GM23338 (cell line): Measurements from ENCODE around the gene MYRF. TPM values are rescaled to one million over a fixed set of nuclear protein-coding genes. Genes with fewer than 3 reads are reported as not detected.

Experiments used
- ATAC-seq: fragments of 200-7000 bp; cut with Tn5 transposase; 3 replicates; pipeline ENCODE4 v1.9.1; 2020
- DNase-seq: peaks from one replicate; pipeline ENCODE4 v3.0.0-alpha.2; 2015; ENCODE audit warnings: low spot score
- H2AFZ ChIP-seq: fragments of 200-600 bp; sonication (generic); 2 replicates; pipeline ENCODE4 v1.8.0; 2016; ENCODE audit warnings: antibody characterized with exemption, mild to moderate bottlenecking, moderate library complexity
- H3F3A ChIP-seq: fragments of 200-600 bp; sonication (generic); replicated peaks from 2 replicates; pipeline ENCODE4 v1.8.0; 2017; ENCODE audit warnings: antibody characterized with exemption, mixed run types, low read depth
- H3K27ac ChIP-seq: fragments of 200-600 bp; sonication (generic); 2 replicates; pipeline ENCODE4 v1.6.1; 2016; ENCODE audit warnings: low read depth
- H3K27me3 ChIP-seq: fragments of 200-600 bp; sonication (generic); 2 replicates; pipeline ENCODE4 v1.8.0; 2016; ENCODE audit warnings: mild to moderate bottlenecking, mixed run types, moderate library complexity; ENCODE audit not compliant: insufficient read depth
- H3K36me3 ChIP-seq: fragments of 200-600 bp; sonication (generic); 2 replicates; pipeline ENCODE4 v1.8.0; 2016; ENCODE audit warnings: mild to moderate bottlenecking; ENCODE audit not compliant: insufficient read depth
- H3K4me1 ChIP-seq: fragments of 200-600 bp; sonication (generic); 2 replicates; pipeline ENCODE4 v1.8.0; 2016; ENCODE audit warnings: mild to moderate bottlenecking, moderate library complexity; ENCODE audit not compliant: insufficient read depth
- H3K4me2 ChIP-seq: fragments of 200-600 bp; sonication (generic); 2 replicates; pipeline ENCODE4 v1.7.1; 2017; ENCODE audit warnings: mixed run types
- H3K4me3 ChIP-seq: fragments of 200-600 bp; sonication (generic); 2 replicates; pipeline ENCODE4 v1.6.1; 2016; ENCODE audit warnings: mixed run types
- H3K79me2 ChIP-seq: fragments of 200-600 bp; sonication (generic); replicated peaks from 2 replicates; pipeline ENCODE4 v1.8.0; 2017; ENCODE audit warnings: mild to moderate bottlenecking; ENCODE audit not compliant: insufficient read depth
- H3K9me2 ChIP-seq: fragments of 200-600 bp; sonication (generic); 2 replicates; pipeline ENCODE4 v1.8.0; 2017; ENCODE audit not compliant: insufficient read depth
- H4K20me1 ChIP-seq: fragments of 200-600 bp; sonication (generic); replicated peaks from 2 replicates; pipeline ENCODE4 v1.8.0; 2017; ENCODE audit warnings: mild to moderate bottlenecking; ENCODE audit not compliant: insufficient read depth
- H3K27ac Mint-ChIP-seq: 2 replicates; pipeline ENCODE4 v1.8.0; 2020; ENCODE audit warnings: inconsistent platforms, mild to moderate bottlenecking, moderate library complexity, mixed read lengths
- H3K27me3 Mint-ChIP-seq: 3 replicates; pipeline ENCODE4 v1.8.0; 2022; ENCODE audit warnings: low read depth, mild to moderate bottlenecking, moderate library complexity, mixed read lengths, inconsistent platforms; ENCODE audit not compliant: insufficient read depth, poor library complexity
- H3K36me3 Mint-ChIP-seq: 3 replicates; pipeline ENCODE4 v1.8.0; 2021; ENCODE audit warnings: low read depth, mild to moderate bottlenecking, inconsistent platforms, moderate library complexity, mixed read lengths
- H3K4me1 Mint-ChIP-seq: 3 replicates; pipeline ENCODE4 v1.8.0; 2020; ENCODE audit warnings: mild to moderate bottlenecking, inconsistent platforms, mixed read lengths
- H3K4me3 Mint-ChIP-seq: 3 replicates; pipeline ENCODE4 v1.8.0; 2021; ENCODE audit warnings: moderate library complexity, mild to moderate bottlenecking, inconsistent platforms, mixed read lengths
- H3K9me3 Mint-ChIP-seq: 3 replicates; pipeline ENCODE4 v1.8.0; 2020; ENCODE audit warnings: moderate library complexity, mild to moderate bottlenecking, inconsistent platforms, mixed read lengths
- CREB1 ChIP-seq: fragments of 250-450 bp; sonication (Bioruptor Pico); IDR thresholded peaks from 2 replicates; pipeline ENCODE4 v1.5.0; 2020; ENCODE audit warnings: low read depth, mild to moderate bottlenecking, moderate library complexity
- CTCF ChIP-seq, 2 experiments: fragments of 200-600 bp in 1 of 2; sonication (generic) in 1 of 2; conservative IDR thresholded peaks; 2 replicates each; pipeline versions ENCODE4 v1.5.1 to v1.6.1; 2016 to 2017; ENCODE audit warnings: antibody characterized with exemption in 2 of 2, low read depth in 2 of 2, mild to moderate bottlenecking in 2 of 2, moderate library complexity in 1 of 2
- EZH2 ChIP-seq: fragments of 200-600 bp; sonication (generic); IDR thresholded peaks from one replicate; pipeline ENCODE4 v1.8.0; 2017; ENCODE audit warnings: antibody characterized with exemption, mild to moderate bottlenecking, low read depth; ENCODE audit not compliant: unreplicated experiment
- EZH2phosphoT487 ChIP-seq: fragments of 200-600 bp; sonication (generic); IDR thresholded peaks from one replicate; pipeline ENCODE4 v1.8.1; 2018; ENCODE audit warnings: antibody characterized with exemption; ENCODE audit not compliant: unreplicated experiment
- POLR2AphosphoS5 ChIP-seq: IDR thresholded peaks from 2 replicates; pipeline ENCODE4 v1.6.1; 2016; ENCODE audit warnings: antibody characterized with exemption, low read depth
- STAT1 ChIP-seq: IDR thresholded peaks from one replicate; pipeline ENCODE4 v1.6.1; 2016; ENCODE audit warnings: antibody characterized with exemption; ENCODE audit not compliant: unreplicated experiment
- ZNF114 ChIP-seq: fragments of 250-450 bp; sonication (Bioruptor Pico); IDR thresholded peaks from 2 replicates; pipeline ENCODE4 v1.5.0; 2020; ENCODE audit warnings: mild to moderate bottlenecking, moderate library complexity
- ZNF462 ChIP-seq: fragments of 250-450 bp; sonication (Bioruptor Pico); IDR thresholded peaks from 2 replicates; pipeline ENCODE4 v1.5.0; 2020; ENCODE audit warnings: mild to moderate bottlenecking, moderate library complexity
- polyA plus RNA-seq: library from polyadenylated mRNA; unstranded; fragments of >200 nt; fragmentation: Nextera tagmentation; extraction: Ambion mirVana; gene quantifications from 2 replicates; pipeline ENCODE4 v1.2.1, GENCODE V29; 2016
- total RNA-seq: library from RNA; depleted of rRNA; stranded (reverse); fragments of >200 nt; shearing (Covaris generic); gene quantifications from 2 replicates; pipeline ENCODE4 v1.2.3, GENCODE V29; 2014

MYRF gene
- total and polyA plus RNA-seq, 2 experiments from 2014 or later = 1.9 to 5.5 TPM

- ATAC-seq = no peak
- peaks cover 84% of the 10 kb centered on the region for H3K36me3 Mint-ChIP-seq
- H3K27ac Mint-ChIP-seq = no peak overlapping the region
These were observed 48.2 kb downstream of the MYRF start for GRCh38 chr11:61800331-61801281.

More at GRCh38 chr11:61800331-61801281, 48.2 kb downstream of the MYRF start:
- Histone ChIP-seq H4K20me1 (peaks cover 13% of the 10 kb centered on the region), H3K36me3 (peaks cover 31% of the 10 kb centered on the region), H3K27ac (no peak overlapping the region; the same call in 1 of the 2 replicates), H3K4me2 (no peak overlapping the region), H3K27me3 (no peaks in the 10 kb centered on the region), H3K9me2 (no peaks in the 10 kb centered on the region), H3K79me2 (peaks cover 8% of the 10 kb centered on the region), H3F3A (peaks cover 19% of the 10 kb centered on the region; the same call in 1 of the 2 replicates), H2AFZ (no peak overlapping the region), H3K4me3 (no peak overlapping the region), H3K4me1 (no peaks in the 10 kb centered on the region)
- Mint-ChIP-seq H3K27me3 (peaks cover under 1% of the 10 kb centered on the region), H3K9me3 (no peaks in the 10 kb centered on the region), H3K4me1 (peaks cover 5% of the 10 kb centered on the region; the same call in 1 of the 3 replicates), H3K4me3 (no peak overlapping the region)
- TF ChIP-seq STAT1 (no peak), ZNF462 (CRISPR knock-in tag) (no peak), POLR2AphosphoS5 (no peak), CTCF (conservative IDR thresholded peaks at IDR 0.05; ENCODE audit: low read depth in 2 of 2) (no peak), EZH2 (no peak), EZH2phosphoT487 (no peak), ZNF114 (no peak), CREB1 (no peak)
- DNase-seq = no peak
